Neural crest cell (in vitro differentiated cells): ENCODE measurements around the gene RTN3. TPM values are rescaled to one million over a fixed set of nuclear protein-coding genes. Genes with fewer than 3 reads are reported as not detected.
"Not testable (repeated sequence)": the region's sequence is repeated elsewhere in the genome, so short reads cannot be mapped to it uniquely, and the experiment has no call there.

Source experiments
- DNase-seq: peaks from one replicate; pipeline ENCODE4 v3.0.0; 2021; ENCODE audit warnings: low read depth, mixed read lengths, low spot score
- H3K27ac Mint-ChIP-seq: one replicate; pipeline ENCODE4 v1.8.0; 2021; ENCODE audit warnings: mild to moderate bottlenecking, mixed read lengths; ENCODE audit not compliant: unreplicated experiment
- H3K27me3 Mint-ChIP-seq: 2 replicates; pipeline ENCODE4 v1.8.0; 2021; ENCODE audit warnings: low read depth, mild to moderate bottlenecking, mixed read lengths
- H3K36me3 Mint-ChIP-seq: 2 replicates; pipeline ENCODE4 v1.8.0; 2021; ENCODE audit warnings: low read depth, mild to moderate bottlenecking, mixed read lengths
- H3K4me1 Mint-ChIP-seq: 2 replicates; pipeline ENCODE4 v1.8.0; 2021; ENCODE audit warnings: mixed read lengths
- H3K4me3 Mint-ChIP-seq: one replicate; pipeline ENCODE4 v1.8.0; 2021; ENCODE audit warnings: mild to moderate bottlenecking, mixed read lengths
- H3K9me3 Mint-ChIP-seq: 2 replicates; pipeline ENCODE4 v1.8.0; 2021; ENCODE audit warnings: mixed read lengths
- long read RNA-seq: library from polyadenylated mRNA; unstranded; transcript quantifications from one replicate; pipeline ENCODE4 v2.0.0, GENCODE V29; 2020
- total RNA-seq: library from RNA; stranded (reverse); gene quantifications from 2 replicates; pipeline ENCODE4 v1.2.1, GENCODE V29; 2021
- TF ChIP-seq, protein P1 (sequence below): fragments of 200-600 bp; sonication (generic); conservative IDR thresholded peaks from 2 replicates; pipeline ENCODE4 v1.5.0; 2021; ENCODE audit warnings: antibody characterized with exemption, mild to moderate bottlenecking

The RTN3 gene, protein sequence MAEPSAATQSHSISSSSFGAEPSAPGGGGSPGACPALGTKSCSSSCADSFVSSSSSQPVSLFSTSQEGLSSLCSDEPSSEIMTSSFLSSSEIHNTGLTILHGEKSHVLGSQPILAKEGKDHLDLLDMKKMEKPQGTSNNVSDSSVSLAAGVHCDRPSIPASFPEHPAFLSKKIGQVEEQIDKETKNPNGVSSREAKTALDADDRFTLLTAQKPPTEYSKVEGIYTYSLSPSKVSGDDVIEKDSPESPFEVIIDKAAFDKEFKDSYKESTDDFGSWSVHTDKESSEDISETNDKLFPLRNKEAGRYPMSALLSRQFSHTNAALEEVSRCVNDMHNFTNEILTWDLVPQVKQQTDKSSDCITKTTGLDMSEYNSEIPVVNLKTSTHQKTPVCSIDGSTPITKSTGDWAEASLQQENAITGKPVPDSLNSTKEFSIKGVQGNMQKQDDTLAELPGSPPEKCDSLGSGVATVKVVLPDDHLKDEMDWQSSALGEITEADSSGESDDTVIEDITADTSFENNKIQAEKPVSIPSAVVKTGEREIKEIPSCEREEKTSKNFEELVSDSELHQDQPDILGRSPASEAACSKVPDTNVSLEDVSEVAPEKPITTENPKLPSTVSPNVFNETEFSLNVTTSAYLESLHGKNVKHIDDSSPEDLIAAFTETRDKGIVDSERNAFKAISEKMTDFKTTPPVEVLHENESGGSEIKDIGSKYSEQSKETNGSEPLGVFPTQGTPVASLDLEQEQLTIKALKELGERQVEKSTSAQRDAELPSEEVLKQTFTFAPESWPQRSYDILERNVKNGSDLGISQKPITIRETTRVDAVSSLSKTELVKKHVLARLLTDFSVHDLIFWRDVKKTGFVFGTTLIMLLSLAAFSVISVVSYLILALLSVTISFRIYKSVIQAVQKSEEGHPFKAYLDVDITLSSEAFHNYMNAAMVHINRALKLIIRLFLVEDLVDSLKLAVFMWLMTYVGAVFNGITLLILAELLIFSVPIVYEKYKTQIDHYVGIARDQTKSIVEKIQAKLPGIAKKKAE
- 136 and 137 TPM in 2 replicates for total RNA-seq
- long read RNA-seq, full-length matches to known transcripts, result 523 of 557 reads
- long read RNA-seq, partial matches to known transcripts, result 26 of 557 reads
- long read RNA-seq, other reads (novel, unspliced or antisense), result 8 of 557 reads

DNA sequence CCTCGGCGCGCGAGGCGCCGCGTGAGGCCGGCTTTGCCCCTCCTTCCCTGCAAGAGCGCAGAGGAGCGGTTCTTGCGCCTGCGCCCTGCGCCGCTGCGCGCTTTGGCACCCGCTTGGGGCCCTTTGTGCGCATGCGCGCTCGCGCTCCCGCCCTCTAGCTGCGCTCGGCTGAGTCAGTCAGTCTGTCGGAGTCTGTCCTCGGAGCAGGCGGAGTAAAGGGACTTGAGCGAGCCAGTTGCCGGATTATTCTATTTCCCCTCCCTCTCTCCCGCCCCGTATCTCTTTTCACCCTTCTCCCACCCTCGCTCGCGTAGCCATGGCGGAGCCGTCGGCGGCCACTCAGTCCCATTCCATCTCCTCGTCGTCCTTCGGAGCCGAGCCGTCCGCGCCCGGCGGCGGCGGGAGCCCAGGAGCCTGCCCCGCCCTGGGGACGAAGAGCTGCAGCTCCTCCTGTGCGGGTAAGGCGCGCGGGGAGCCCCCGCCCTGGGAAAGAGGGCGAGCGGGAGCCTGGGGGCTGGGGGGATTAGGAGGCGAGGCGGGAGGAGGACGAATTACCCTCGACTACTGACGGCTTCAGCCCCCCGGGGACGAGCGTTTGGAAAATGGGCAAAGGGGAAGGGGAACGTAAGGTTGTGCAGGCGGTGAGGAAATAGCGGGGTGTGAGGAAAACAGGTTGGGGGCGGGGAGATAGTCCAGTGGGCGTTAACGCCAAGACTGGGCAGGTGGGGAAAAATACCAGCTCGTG lies at the start of gene RTN3:
Gene RTN3, plus strand, starts transcription at position 180 of the 745 bp plus-strand sequence. Its CDS starts 137 bp downstream, at position 317.
- TF ChIP-seq, protein P1, sequence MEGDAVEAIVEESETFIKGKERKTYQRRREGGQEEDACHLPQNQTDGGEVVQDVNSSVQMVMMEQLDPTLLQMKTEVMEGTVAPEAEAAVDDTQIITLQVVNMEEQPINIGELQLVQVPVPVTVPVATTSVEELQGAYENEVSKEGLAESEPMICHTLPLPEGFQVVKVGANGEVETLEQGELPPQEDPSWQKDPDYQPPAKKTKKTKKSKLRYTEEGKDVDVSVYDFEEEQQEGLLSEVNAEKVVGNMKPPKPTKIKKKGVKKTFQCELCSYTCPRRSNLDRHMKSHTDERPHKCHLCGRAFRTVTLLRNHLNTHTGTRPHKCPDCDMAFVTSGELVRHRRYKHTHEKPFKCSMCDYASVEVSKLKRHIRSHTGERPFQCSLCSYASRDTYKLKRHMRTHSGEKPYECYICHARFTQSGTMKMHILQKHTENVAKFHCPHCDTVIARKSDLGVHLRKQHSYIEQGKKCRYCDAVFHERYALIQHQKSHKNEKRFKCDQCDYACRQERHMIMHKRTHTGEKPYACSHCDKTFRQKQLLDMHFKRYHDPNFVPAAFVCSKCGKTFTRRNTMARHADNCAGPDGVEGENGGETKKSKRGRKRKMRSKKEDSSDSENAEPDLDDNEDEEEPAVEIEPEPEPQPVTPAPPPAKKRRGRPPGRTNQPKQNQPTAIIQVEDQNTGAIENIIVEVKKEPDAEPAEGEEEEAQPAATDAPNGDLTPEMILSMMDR, result no peak
- H3K4me1 Mint-ChIP-seq, result peaks cover 37% of the 10 kb centered on the region
- H3K36me3 Mint-ChIP-seq, result no peaks in the 10 kb centered on the region
- peak within 1 kb of the TSS; percentile 97 for H3K27ac Mint-ChIP-seq
- DNase-seq, result peak; percentile 97
- H3K4me3 Mint-ChIP-seq, result peak within 1 kb of the TSS; percentile 96
- no peaks in the 10 kb centered on the region for H3K9me3 Mint-ChIP-seq
- peaks cover 2% of the 10 kb centered on the region for H3K27me3 Mint-ChIP-seq

DNA sequence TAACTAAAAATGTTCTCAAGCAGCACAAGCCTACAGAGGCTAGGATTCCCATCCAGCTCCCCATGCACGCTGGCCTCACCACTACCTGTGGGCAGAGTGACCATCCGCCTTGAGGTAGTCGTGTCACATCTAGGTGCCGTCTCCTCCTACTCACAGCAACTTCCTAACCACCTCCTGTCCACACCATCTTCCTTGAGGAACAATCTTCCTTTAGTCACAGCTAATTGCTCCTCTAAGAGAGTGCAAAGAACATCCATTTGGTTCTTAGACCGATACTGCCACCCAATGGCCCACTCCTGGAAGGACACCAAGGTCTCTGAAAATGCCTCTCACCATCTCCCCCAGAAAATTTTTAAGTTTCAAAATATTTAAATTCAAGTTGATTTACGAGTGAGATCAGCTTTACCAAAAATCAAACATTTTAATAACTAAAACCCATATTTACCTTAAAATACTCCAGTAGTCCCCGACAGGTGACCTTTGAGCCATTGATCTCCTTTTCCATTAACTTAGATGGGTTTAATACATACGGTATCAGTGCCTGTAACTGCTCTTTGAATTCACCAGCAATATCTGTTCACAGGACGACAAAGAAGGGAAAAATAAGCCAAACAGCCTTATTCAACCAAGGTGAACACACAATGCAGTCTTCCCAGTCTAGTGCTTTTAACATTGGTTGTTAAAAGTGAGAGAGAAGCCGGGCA lies 45.4 kb upstream of the RTN3 start:
- peaks cover 6% of the 10 kb centered on the region for H3K36me3 Mint-ChIP-seq
- TF ChIP-seq, protein P1, result peak; percentile 94
- DNase-seq, result peak; percentile 71
- H3K27me3 Mint-ChIP-seq, result no peaks in the 10 kb centered on the region
- no peak overlapping the region for H3K4me3 Mint-ChIP-seq
- peaks cover 5% of the 10 kb centered on the region for H3K4me1 Mint-ChIP-seq
- H3K9me3 Mint-ChIP-seq, result no peaks in the 10 kb centered on the region
- H3K27ac Mint-ChIP-seq, result no peak overlapping the region

DNA sequence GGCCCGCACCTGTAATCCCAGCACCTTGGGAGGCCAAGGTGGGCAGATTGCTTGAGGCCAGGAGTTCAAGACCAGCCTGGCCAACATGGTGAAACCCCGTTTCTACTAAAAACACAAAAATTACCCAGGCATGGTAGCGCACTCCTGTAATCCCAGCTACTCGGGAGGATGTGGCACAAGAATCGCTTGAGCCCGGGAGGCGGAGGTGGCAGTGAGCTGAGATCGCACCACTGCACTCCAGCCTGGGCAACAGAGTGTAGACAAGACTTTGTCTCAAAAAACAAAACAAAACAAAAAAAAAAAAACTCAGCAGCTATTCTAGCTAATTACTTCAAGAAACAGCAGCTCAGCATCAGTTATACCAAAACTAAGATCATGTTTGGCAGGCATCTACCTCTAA lies 42.9 kb upstream of the RTN3 start:
- H3K36me3 Mint-ChIP-seq, DNase-seq: not testable (repeated sequence)

DNA sequence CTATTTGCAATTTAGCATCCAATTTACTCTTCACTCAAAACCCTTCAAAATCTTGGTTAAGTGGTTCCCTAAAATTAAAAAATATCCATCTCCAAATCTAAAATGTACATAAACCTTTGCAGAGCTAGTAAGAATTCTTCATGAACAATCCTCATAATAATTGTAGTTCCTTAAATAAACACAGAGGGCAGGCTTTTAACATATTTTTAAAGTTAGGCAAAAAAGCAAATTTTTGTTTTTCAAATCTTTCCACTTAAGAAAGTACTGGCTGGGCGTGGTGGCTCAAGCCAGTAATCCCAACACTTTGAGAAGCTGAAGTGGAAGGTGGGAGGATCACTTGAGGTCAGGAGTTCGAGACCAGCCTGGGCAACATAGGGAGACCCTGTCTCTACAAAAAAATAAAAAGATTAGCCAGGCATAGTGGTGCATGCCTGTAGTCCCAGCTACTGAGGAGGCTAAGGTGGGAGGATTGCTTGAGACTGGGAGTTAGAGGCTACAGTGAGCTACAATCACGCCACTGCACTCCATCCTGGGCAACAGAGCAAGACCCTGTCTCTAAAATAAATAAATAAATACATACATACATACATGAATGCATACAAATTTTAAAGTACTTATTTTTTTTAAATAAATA lies 42.0 kb upstream of the RTN3 start:
- Mint-ChIP-seq H3K27ac (no peak overlapping the region), H3K9me3 (no peaks in the 10 kb centered on the region), H3K4me1 (peaks cover 5% of the 10 kb centered on the region), H3K27me3 (no peaks in the 10 kb centered on the region), H3K36me3 (peaks cover 3% of the 10 kb centered on the region), H3K4me3 (no peak overlapping the region)
- TF ChIP-seq, protein P1, result peak; percentile 66
- no peak for DNase-seq

More for the DNA sequence above, 42.9 kb upstream of the RTN3 start:
- H3K9me3 Mint-ChIP-seq, H3K27ac Mint-ChIP-seq, H3K4me3 Mint-ChIP-seq, H3K4me1 Mint-ChIP-seq, H3K27me3 Mint-ChIP-seq: not testable (repeated sequence)

DNA sequence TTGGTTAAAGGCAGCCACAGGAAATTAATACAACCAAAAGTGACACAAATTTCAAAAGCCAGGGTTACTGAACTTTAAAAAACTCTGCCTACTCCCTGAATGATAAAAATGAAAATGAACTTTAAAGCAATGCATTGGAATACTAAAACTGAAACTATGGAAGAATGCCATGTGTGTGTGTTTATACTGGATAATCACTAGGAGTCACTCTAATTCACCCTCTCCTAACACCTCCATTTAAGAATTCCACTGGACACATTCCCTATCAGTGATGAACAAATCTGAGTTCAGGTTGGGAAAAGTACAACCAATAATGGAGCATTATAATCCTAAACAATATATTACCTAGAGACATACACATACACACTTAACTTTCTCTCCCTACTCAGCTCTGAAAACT lies 39.6 kb upstream of the RTN3 start:
- Mint-ChIP-seq H3K27me3 (no peaks in the 10 kb centered on the region), H3K4me1 (no peaks in the 10 kb centered on the region), H3K27ac (no peak overlapping the region), H3K36me3 (peaks cover 3% of the 10 kb centered on the region), H3K9me3 (no peaks in the 10 kb centered on the region), H3K4me3 (no peak overlapping the region)
- TF ChIP-seq, protein P1, result no peak
- DNase-seq, result no peak
